GM12878 (cell line): ENCODE measurements around the gene PDSS1.

Experiments used
- ATF2 ChIP-seq: IDR thresholded peaks from 2 replicates; pipeline ENCODE4 v1.6.1; 2012; ENCODE audit warnings: low read length, inconsistent platforms
- BCL11A ChIP-seq: IDR thresholded peaks from 2 replicates; pipeline ENCODE4 v1.6.1; 2011; ENCODE audit warnings: low read depth, low read length
- CEBPB ChIP-seq, 2 experiments: fragments of 150-350 bp in 1 of 2; IDR thresholded peaks; 2 replicates each; pipeline ENCODE4 v1.6.1; 2012 to 2014; ENCODE audit warnings: low read depth in 2 of 2, low read length in 2 of 2, borderline replicate concordance in 1 of 2, inconsistent platforms in 1 of 2
- CTCF ChIP-seq, 3 experiments: IDR thresholded peaks in 2 of 3; conservative IDR thresholded peaks in 1 of 3; 2 replicates each; pipeline ENCODE4 v1.5.1; 2011; ENCODE audit warnings: low read depth in 3 of 3, low read length in 3 of 3, mild to moderate bottlenecking in 3 of 3, control low read depth in 2 of 3, moderate library complexity in 2 of 3, inconsistent platforms in 1 of 3, mixed read lengths in 1 of 3; ENCODE audit not compliant: control insufficient read depth in 2 of 3, insufficient read depth in 1 of 3; ENCODE audit errors: extremely low read depth in 1 of 3
- NFXL1 ChIP-seq: fragments of 450-650 bp; IDR thresholded peaks from 2 replicates; pipeline ENCODE4 v1.6.1; 2017; ENCODE audit warnings: antibody characterized with exemption, mild to moderate bottlenecking, borderline replicate concordance
- SMAD5 ChIP-seq: IDR thresholded peaks from 2 replicates; pipeline ENCODE4 v1.6.1; 2016; ENCODE audit warnings: antibody characterized with exemption, low read depth
- USF2 ChIP-seq: IDR thresholded peaks from 2 replicates; pipeline ENCODE4 v1.6.1; 2011; ENCODE audit warnings: low read depth, low read length, improper control_type of control experiment, borderline replicate concordance

- TF ChIP-seq USF2 (no peak), CTCF (IDR thresholded peaks at IDR 0.05 in 2 of 3, conservative IDR thresholded peaks at IDR 0.05 in 1 of 3; ENCODE audit: control insufficient read depth in 2 of 3, extremely low read depth in 1 of 3, insufficient read depth in 1 of 3, low read depth in 3 of 3, low read length in 3 of 3) (no peak), ATF2 (no peak), BCL11A (no peak), SMAD5 (no peak), NFXL1 (no peak), CEBPB (IDR thresholded peaks at IDR 0.05; ENCODE audit: borderline replicate concordance in 1 of 2, low read depth in 2 of 2, low read length in 2 of 2) (no peak)
Observed at GRCh38 chr10:26765549-26765948, 68.0 kb downstream of the PDSS1 start.
